ENCODE results near the gene PPDPF. TPM values are rescaled to one million over a fixed set of nuclear protein-coding genes. Genes with fewer than 3 reads are reported as not detected.

The PPDPF gene
- total and polyA plus RNA-seq, 12 donors, result 186 to 433 (median 270) TPM

DNA sequence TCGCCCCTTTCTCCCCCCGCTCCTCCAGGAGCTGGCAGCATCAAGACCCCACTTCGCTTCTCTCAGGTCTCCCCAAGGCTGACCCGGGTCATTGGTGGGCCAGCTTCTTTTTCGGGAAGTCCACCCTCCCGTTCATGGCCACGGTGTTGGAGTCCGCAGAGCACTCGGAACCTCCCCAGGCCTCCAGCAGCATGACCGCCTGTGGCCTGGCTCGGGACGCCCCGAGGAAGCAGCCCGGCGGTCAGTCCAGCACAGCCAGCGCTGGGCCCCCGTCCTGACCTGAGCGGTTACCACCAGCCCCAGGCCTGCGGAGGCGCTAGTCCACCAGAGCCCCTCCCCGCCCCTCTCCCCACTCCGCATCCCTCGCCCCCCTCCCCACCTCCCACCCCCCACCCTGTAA, 1.0 kb downstream of the PPDPF start:
- TF ChIP-seq, protein P1, sequence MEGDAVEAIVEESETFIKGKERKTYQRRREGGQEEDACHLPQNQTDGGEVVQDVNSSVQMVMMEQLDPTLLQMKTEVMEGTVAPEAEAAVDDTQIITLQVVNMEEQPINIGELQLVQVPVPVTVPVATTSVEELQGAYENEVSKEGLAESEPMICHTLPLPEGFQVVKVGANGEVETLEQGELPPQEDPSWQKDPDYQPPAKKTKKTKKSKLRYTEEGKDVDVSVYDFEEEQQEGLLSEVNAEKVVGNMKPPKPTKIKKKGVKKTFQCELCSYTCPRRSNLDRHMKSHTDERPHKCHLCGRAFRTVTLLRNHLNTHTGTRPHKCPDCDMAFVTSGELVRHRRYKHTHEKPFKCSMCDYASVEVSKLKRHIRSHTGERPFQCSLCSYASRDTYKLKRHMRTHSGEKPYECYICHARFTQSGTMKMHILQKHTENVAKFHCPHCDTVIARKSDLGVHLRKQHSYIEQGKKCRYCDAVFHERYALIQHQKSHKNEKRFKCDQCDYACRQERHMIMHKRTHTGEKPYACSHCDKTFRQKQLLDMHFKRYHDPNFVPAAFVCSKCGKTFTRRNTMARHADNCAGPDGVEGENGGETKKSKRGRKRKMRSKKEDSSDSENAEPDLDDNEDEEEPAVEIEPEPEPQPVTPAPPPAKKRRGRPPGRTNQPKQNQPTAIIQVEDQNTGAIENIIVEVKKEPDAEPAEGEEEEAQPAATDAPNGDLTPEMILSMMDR (IDR thresholded peaks at IDR 0.05), result no peak
- H3K36me3 ChIP-seq, result peaks cover 0 to 23% (median 4%) of the 10 kb centered on the region in 9 donors
- peaks cover 0 to 7% (median 0%) of the 10 kb centered on the region in 11 donors for H3K9me3 ChIP-seq
- DNase-seq (peak in 1 of 2 donors; percentile 22), ATAC-seq (no peak)
- H3K4me3 ChIP-seq, result peak overlapping the region; percentile 55 to 99 (median 74)
- intact Hi-C loops (cut with DNase I), result loop anchor here in 4 of 10 donors (2.0 to 10.0 kb wide), 2 partner anchors 25 to 77 kb away; no protein-coding TSS in a partner anchor
- H3K27me3 ChIP-seq, result peaks cover 0 to 3% (median 0%) of the 10 kb centered on the region in 7 donors
- peaks cover 14 to 39% (median 22%) of the 10 kb centered on the region in 9 donors for H3K4me1 ChIP-seq
- 12 to 34% methylated on average over 23 of the region's 23 CpGs for WGBS, 2 donors
- H3K27ac ChIP-seq, result peak overlapping the region in 8 of 10 donors; percentile 90 to 97 (median 96)

GRCh38 chr20:63522091-63522868, 1.7 kb downstream of the PPDPF start:
- Histone ChIP-seq H3K4me3 (peak overlapping the region in 6 of 10 donors; percentile 69 to 88 (median 78)), H3K27ac (peak overlapping the region in 1 of 10 donors; percentile 28), H3K27me3 (peaks cover 0 to 3% (median 0%) of the 10 kb centered on the region in 7 donors), H3K9me3 (peaks cover 0 to 7% (median 0%) of the 10 kb centered on the region in 11 donors), H3K36me3 (peaks cover 0 to 23% (median 4%) of the 10 kb centered on the region in 9 donors), H3K4me1 (peaks cover 14 to 39% (median 22%) of the 10 kb centered on the region in 9 donors)
- WGBS, 2 donors, result 65% methylated on average over 13 of the region's 13 CpGs
- DNase-seq (no peak), ATAC-seq (no peak)
- intact Hi-C loops (cut with DNase I), result loop anchor here in 2 of 10 donors (10.0 kb wide), 1 partner anchor 77 kb away; no protein-coding TSS in a partner anchor
- TF ChIP-seq, protein P1 (IDR thresholded peaks at IDR 0.05), result no peak

- H3K36me3 ChIP-seq, result peaks cover 0 to 23% (median 4%) of the 10 kb centered on the region in 9 donors
- WGBS, 2 donors, result 92 to 97% methylated on average over 11 of the region's 11 CpGs
- H3K27ac ChIP-seq, result no peak overlapping the region
- intact Hi-C loops (cut with DNase I), result loop anchor here in 2 of 10 donors (10.0 kb wide), 1 partner anchor 78 kb away; no protein-coding TSS in a partner anchor
- ATAC-seq (no peak), DNase-seq (peak in 1 of 2 donors; percentile 21)
- no peak overlapping the region for H3K4me3 ChIP-seq
- TF ChIP-seq, protein P1 (IDR thresholded peaks at IDR 0.05), result no peak
- peaks cover 0 to 7% (median 0%) of the 10 kb centered on the region in 11 donors for H3K9me3 ChIP-seq
- peaks cover 0 to 3% (median 0%) of the 10 kb centered on the region in 7 donors for H3K27me3 ChIP-seq
- H3K4me1 ChIP-seq, result peaks cover 14 to 39% (median 22%) of the 10 kb centered on the region in 9 donors
Measured at GRCh38 chr20:63522981-63523611, 2.5 kb downstream of the PPDPF start.

GRCh38 chr20:63525185-63525584, 4.6 kb downstream of the PPDPF start:
- H3K36me3 ChIP-seq, result peaks cover 0 to 23% (median 4%) of the 10 kb centered on the region in 9 donors
- ATAC-seq, result no peak
- peaks cover 14 to 24% (median 19%) of the 10 kb centered on the region in 9 donors for H3K4me1 ChIP-seq
- intact Hi-C loops (cut with DNase I), result loop anchor here in 3 of 10 donors (5.0 to 10.0 kb wide), 2 partner anchors 80 to 102 kb away; partner anchors contain the start of gene GMEB2 (in 1 of the 3)
- peaks cover 0 to 7% (median 0%) of the 10 kb centered on the region in 11 donors for H3K9me3 ChIP-seq
- TF ChIP-seq, protein P1 (IDR thresholded peaks at IDR 0.05), result no peak
- H3K27ac ChIP-seq, result no peak overlapping the region
- WGBS, 2 donors, result 67 to 72% methylated on average over 3 of the region's 3 CpGs
- H3K27me3 ChIP-seq, result no peaks in the 10 kb centered on the region
- DNase-seq, result no peak
- H3K4me3 ChIP-seq, result no peak overlapping the region

All from heart right ventricle (tissue), 16 donors.